Glomerular endothelial cell (primary cell): Measurements from ENCODE around the gene CBX1. TPM values are rescaled to one million over a fixed set of nuclear protein-coding genes. Genes with fewer than 3 reads are reported as not detected.
"Not testable (repeated sequence)": the region's sequence is repeated elsewhere in the genome, so short reads cannot be mapped to it uniquely, and the experiment has no call there.

Source experiments
- DNase-seq: peaks from one replicate; pipeline ENCODE4 v3.0.0-alpha.2; 2011; ENCODE audit warnings: low read depth, low spot score; ENCODE audit errors: extremely low read depth
- total RNA-seq: library from RNA; depleted of rRNA; stranded (reverse); fragments of >200 nt; gene quantifications from 2 replicates; pipeline ENCODE4 v1.2.3, GENCODE V29; 2015

The CBX1 gene
- total RNA-seq, 1 donor from 2014 or later: 65.3 TPM

DNA sequence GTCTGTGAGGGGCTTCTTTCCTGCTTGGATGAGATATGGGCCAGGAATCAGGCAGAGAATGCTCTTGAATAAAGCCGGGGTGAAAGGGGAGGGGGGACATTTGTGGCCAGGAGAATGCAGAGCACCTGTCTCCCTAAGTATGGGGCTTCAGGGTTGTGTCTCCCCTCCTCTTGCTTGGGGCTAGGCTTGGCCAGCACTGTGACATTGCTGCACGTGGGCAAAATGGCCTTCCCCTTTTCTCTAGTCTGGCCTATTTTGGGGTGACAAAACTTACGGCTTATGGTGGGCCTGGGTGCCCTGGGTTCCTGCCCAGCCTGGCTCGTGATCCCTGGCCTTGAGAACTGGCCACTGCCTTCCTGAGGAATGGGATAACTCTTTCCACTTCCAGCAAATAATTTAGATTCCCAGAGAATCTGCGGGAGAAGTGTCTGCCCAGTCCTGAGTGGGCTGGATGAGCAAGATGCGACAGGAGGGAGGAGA, 47.5 kb downstream of the CBX1 start:
- no peak for DNase-seq

DNA sequence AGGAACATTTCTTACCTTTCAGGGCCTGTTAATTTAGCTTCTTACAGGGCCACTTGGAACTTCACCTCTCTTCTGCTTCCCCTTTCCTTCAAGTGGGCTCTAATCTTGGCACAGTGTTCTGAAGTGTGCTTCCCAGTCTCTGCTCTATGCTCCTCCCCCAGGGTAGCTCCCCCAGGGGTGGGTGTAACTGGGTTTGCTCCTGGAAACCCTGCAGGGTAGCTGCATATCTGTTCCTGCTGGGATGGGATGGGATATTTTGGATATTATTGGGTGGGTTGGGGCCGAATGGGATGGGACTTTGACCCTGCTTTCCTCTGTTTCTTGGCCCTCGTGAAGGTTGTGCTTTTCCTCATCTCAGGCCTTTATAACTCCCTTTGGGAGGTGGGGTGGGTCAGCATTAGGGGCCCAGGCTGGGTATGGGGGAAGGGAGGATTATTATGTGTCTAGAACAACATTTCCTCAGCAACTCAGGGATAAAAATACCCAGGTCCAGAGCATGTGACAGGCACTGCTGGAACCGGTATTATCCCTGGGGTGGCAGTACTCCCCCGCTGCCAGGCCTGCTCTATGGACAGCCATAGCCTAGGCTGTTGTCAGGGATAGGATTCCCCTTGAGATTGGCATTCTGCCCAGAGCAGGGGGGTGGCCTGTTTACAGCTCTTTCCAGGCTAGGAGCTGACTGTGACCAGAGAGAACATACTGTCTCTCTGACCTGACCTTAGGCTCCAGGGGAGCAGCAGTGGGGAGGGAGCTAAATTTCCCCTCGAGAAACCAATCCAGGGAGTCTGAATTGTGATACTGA, 48.1 kb downstream of the CBX1 start:
- DNase-seq: no peak

DNA sequence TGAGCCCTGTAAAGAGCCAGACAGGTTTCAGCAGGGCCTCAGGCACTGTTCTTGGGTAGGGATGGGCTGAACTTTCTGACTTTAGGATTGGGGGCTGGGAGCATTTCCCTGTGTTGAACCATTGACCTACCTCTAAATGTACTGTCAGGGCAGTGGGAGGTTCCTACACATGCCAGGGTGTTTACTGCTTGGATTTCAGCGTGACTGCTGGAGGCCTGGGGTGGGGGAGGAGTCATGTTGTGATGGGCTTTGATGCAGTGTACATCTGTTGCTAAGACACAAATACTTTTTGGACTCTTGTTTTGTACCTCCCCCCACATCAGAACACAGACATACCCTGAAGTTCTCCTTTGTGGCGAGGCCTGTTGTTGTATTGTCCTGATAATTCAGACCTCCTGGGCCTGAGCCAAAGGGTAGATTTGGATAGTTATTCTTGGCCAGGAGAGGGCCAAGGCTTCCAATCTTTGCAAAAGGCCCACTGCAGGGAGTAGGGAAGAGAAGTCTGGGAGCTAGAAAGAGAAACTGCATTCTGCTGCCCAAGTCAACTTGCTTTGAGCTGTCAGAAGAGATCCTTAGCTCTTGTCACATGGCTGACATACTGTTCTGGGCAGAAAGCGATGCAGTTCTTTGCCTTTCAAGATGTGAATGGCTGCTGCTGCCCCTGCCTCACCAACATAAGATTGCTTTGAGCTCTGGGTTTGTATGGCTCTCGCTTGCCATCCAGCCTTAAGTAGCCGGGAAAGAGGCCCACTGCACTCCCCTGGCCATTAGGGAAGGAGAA, 49.4 kb downstream of the CBX1 start:
- peak; percentile 51 for DNase-seq

DNA sequence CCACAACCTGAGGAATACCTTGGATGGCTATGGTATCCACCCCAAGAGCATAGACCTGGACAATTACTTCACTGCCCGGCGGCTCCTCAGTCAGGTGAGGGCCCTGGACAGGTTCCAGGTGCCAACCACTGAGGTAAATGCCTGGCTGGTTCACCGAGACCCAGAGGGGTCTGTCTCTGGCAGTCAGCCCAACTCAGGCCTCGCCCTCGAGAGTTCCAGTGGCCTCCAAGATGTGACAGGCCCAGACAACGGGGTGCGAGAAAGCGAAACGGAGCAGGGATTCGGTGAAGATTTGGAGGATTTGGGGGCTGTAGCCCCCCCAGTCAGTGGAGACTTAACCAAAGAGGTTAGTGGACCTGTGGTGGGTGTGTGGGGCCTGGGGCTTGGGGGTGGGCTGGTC, 50.0 kb downstream of the CBX1 start:
- no peak for DNase-seq

DNA sequence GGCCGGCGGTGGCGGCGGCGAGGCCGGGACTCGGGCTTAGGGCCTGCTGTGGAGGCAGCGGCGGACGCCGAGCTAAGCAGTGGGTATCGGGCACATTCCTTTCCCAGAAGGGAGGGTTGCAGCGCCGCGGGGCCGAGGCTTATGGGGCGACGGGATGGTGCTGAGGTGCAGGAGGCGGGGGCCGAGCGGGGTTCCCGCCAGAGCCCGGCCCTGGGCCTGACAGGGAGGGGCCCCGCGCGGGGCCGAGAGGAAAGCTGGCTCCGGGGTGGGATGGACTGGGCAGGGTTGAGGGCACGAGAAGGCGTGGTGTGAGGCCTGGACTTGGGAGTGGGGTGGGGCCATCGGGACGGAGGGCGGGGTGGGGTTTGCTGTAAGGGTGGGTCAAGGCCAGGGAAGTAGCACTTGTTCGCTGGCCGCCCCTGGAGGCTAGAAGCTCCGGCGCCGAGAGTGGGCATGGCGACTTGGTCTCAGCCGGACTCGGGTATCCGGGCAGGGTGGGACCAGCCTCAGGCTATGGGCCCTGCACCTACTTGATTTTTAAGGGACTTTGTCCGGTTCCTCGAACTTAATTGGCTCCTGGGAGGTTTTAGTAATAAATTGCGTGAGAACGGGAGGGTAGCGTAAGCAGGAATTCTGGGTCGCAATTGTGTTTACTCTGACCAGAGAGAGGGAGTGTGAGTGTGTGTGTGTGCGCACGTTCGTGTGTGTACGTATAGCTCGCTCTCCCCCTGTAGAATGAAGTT, 52.7 kb downstream of the CBX1 start:
- no peak for DNase-seq

DNA sequence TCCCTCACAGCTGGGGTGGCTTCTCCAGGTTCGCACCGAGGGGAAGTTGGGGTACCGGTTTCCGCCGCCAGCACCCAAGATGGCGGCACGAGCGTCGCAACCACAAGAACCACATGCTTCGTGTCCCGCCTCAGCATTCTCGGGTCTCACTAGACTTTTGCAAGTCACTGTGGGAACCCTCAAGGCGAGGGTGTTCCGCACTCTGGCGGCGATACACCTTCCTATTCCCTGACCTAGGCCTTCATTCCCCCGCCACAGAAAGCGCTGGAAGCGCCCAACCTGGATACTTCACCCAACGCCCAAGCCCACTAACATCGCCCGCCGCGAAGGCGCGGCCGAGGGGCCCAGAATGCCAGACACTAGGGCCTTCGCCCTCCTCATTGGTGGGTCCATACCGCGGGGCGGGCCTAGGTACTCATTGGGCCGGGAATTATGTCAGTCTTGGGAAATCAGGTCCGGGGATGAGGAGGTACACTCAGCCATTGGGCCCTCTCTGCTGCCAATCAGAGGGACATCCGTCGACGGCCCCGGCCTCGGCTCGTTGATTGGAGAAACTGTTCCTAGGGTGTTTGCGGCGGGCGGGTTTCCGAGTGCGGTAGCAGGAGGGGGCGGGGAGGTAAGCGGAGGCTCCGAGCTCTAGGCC, 53.4 kb downstream of the CBX1 start, which contains the start of gene NFE2L1:
NFE2L1 (plus strand) TSS at position 619 of the 643 bp plus-strand sequence. CDS start 2,760 bp downstream, outside the sequence.
- peak; percentile 96 for DNase-seq

DNA sequence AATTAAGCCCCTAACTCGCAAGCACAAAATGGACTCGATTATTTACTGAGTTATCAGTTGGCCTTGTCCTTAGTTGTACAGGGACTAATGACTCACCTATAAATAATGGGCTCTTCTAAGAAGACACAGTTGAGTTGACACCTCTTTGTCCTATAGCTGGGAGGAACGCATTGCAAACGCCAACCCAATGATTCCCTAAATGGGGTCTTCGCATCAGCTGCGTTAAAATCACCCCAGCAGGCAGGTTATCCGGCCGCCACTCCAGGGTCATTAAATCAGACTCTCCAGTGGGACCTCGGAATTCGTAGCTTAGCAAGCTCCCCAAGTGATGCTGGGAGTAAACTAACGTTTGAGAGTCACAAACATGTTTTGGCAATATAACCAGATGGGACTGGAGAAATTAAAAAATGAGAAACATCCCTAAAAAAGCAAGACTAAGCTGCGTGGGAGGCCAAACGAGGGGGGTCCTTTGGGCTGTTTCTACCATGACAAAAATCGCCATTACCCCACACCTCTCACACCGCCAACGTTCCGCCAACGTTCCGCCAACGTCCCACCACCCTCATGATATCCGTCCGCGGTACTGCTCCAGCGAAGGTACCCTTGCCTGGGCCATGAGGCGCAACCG, 54.1 kb downstream of the CBX1 start:
- DNase-seq: no peak

DNA sequence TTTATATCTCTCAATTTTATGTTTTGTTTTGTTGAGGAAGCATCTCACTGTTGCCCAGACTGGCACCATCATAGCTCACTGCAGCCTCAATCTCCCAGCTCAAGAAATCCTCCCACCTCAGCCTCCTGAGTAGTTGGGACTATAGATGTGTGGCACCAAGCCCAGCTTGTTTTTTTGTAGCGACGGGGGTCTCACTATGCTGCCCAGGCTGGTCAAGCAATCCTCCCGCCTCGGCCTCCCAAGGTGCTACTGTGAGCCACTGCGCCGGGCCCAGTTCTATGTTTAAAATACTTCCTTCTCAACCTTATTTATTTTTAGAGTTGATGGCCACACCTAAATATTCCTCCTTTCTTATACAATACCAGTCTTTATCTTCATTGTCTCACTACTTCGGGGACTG, 55.0 kb downstream of the CBX1 start:
- no peak for DNase-seq

DNA sequence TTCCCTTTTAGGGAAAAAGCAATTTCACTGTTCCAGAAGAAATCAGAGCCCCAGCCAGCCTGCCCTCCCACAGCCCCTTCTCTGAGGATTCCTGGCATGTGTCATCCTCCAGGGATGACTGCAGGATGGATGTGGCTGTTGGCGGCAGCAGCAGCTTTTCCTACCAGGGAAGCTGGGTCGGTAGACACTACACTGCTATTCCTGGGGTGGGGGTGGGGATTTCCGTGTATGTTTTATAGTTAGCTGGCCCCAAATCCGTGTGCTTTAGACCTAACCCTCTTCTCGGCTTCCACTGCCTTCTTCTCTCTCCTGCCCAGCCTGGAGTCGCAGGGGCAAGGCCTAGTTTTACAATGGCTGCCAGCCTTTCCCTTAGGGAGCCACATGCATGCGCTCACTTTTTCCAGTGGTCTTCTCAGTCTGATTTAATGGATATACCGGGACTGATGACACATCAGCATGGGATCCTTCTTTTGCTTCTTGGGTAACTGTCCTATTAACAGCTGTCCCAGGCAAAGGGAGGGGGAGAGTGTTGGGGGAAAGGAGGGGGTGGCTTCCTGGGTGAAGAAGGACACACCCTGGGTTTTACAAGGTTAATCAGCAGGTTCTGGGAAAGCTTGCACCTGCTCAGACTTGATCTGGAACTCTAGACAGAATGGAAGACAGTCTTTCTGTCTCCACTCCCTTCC, 55.8 kb downstream of the CBX1 start:
- DNase-seq: no peak

DNA sequence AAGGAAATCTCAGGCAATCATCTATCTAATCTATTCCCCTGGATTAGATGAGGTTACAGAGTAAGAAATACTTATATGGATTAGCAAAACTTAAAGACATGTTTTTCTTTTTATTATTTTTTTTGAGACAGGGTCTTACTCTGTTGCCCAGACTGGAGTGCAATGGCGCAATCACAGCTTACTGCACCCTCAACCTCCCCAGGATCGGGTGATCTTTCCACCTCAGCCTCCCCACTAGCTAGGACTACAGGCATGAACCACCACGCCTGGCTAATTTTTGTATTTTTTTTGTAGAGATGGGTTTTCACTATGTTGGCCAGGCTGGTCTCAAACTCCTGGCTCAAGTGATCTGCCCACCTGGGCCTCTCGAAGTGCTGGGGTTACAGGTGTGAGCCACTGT, 56.4 kb downstream of the CBX1 start:
- DNase-seq: no peak

DNA sequence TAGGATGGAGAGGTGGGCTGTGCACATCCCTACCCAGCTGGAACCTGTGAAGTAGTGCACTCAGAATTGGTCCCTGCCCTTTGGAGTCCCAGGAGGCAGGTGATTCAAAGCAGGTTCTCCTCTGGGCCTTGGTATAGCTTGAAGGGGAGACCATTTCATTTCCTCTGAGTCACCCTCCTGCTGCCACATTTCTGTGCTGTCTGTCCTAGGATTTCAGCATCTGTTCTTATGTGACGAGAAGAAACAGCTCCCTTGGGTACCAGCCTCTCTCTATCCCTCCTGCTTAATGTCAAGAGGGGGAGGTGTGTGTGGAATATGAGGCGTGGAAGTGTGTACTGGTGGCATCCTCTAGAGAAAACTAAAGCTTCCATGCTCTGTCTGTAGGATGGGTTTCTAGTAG, 58.1 kb downstream of the CBX1 start:
- DNase-seq: no peak

DNA sequence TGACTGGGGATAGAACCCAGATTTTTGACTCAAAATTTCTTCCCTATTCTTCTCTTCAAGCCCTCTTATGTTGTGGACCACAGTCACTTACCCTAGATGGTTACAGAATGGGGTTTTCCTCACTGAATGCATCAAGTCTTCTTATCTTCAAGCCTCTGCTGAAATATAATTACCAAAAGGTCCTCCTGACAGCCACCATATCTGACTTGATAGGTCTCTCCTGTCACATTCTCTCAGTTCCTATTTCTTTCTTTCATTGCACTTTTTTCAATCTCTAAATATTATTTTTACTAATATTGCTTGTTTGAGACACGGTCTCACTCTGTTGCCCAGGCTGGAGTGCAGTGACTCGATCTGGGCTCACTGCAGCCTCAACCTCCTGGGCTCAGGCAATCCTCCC, 62.6 kb downstream of the CBX1 start:
- no peak for DNase-seq

DNA sequence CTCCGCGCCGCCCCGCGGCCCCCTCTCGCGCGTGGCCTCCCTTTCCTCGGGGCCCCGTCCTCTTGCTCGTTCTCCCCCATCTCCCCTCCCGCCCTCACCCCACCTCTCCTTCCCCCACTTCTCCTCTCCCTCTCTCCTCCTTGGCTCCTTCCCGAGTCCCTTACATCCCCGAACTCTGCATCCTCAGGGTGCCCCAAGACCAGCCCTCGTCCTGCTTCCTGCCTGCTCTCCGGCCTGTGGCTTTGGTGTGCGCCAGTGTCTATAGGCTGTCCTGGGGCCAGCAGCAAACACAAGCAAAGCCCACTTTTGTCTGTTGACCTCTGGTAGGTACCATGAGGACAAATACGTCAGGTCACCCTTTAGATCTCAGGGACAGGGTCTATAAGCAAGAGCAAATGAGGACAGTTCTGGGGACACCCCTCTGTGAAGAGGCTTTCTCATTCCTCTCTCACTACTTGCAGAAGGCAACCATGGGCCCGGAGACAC, 63.4 kb downstream of the CBX1 start:
- no peak for DNase-seq

DNA sequence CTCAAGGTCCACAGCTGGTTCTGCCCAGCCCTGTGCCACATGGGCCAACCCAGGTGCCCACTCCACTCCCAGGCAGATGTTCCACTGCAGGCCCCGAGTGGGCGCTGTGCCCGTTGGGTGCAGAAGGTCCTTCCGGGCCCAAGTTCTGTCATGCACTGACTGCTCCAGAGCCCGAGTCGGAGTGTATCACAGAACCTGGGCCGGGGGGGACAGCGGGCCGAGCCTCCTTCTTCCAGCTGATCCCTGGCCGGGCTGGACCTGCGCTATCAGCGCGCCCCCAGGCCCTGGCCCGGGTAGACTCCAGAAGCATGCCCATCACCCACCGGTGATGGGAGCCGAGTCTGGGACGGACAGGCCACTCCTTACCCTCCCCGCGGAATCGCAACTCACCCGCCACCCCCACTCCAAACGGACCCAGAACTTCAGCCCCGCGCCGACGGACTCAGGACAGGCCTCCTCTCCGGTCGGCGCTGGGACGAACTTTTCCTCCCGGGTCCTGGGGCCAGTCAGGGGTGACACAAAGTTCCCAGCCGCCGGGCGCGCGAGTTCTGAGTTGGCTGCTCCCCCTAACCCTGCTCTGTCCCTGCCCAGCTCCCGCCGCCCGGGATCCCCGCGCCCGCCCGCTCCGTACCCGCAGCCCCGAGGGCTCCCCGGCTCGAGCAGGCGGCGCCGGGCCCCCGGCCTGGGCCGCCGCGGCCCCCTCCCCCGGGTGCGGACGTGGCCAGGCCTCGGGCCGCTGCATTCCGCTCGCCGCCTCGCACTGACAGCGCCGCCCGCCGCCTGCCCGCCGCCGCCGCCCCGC, 64.0 kb downstream of the CBX1 start, which contains the start of gene COPZ2:
COPZ2 (minus strand) TSS at position 762 of the 802 bp plus-strand sequence; CDS start at position 742, 20 bp downstream.
- DNase-seq: no peak

DNA sequence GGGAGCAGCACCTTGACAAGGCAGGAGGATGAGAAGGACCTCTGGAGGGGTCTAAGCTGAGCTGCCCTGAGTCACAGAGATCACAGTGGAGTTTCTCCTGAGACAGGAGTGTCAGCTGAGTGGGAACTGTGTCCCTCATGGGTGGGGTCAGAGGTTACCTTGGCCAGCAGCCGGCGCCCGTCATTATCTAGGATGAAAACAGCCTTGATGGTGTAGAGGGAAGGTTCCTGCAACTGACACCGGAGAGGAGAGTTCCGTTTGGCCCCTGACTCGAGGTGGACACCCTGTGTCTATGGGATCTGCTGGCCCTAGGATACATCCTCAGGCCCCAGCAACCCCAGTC, 64.6 kb downstream of the CBX1 start:
- no peak for DNase-seq

DNA sequence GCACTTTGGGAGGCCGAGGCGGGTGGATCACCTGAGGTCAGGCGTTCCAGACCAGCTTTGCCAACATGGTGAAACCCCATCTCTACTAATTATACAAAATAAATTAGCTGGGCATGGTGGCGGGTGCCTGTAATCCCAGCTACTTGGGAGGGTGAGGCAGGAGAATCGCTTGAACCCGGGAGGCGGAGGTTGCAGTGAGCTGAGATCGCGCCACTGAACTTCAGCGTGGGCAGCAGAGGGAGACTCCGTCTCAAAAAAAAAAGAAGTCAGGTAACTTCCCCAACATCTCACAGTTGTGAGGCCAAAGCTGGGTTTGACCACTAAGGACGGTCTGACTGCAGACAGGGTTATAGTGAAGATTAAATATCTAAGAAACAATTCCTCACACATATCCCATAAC, 66.5 kb downstream of the CBX1 start:
- DNase-seq: not testable (repeated sequence)

DNA sequence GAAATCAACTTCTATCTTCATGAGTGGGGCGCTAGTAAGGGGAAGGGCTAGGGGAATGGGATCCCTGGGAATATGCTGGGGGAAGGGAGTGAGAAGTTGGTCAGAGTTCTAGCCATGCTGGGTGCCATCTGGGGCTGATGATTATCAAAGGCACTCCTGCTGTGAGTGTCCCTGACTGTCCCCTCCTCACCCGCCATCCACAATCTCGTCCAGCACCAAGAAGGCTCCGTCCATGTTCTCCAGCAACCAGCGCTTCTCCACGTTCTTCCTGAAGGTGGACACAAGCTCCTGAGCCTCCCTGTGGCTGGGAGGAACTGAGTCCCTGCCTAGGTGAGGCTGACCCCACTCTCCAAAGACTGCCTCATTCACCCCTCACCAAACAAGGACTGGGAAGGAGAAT, 69.3 kb downstream of the CBX1 start:
- no peak for DNase-seq

DNA sequence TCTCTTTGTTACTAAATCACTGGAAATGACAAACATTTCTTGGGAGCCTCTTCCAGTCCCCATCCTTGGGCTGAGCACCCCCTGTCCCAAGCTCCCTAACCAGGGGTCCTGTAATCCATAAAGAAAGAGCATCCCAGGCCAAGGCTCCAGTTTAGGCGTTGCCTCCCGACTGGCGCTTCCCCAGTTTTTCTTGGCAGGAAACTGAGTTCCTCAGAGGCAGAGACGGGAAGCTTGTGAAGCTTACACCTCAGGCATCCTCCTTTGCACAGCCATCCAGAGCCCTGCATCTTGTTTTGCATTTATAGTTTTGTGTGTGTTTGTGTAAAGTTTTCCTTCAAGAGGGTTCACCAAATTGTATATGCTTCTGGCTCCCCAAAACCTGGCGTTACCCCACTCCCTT, 70.7 kb downstream of the CBX1 start:
- DNase-seq: no peak

DNA sequence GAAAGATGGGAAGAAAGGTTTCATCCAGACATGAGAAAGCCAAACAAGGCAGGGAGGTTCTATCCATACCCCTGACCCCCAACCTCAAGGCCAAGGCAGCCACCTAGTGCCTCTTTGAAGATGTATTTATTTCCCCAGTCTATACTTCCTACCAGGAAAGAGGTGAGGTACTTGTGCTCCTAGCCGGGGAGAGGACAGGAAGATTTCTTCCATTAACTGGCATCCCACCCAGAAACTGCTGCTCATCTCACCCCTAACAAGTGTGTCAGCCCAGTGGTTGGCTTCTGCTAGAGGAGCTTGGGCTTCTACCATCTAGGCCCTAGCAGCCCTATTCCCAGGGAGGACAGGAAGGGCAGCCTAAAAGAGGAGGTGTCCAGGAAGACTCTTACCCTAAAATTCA, 72.5 kb downstream of the CBX1 start:
- no peak for DNase-seq
